HEK293T (cell line): ENCODE results near the gene IGFBP5.

Source experiments
- BHLHE40 ChIP-seq: fragments of 450-650 bp; IDR thresholded peaks from 2 replicates; pipeline ENCODE4 v1.6.1; 2016; ENCODE audit warnings: mild to moderate bottlenecking, moderate library complexity, borderline replicate concordance
- FOXM1 ChIP-seq: fragments of 450-650 bp; IDR thresholded peaks from 2 replicates; pipeline ENCODE4 v1.6.1; 2017; ENCODE audit warnings: mild to moderate bottlenecking, borderline replicate concordance
- PKNOX1 ChIP-seq: fragments of 450-650 bp; IDR thresholded peaks from 2 replicates; pipeline ENCODE4 v1.6.1; 2016
- SP1 ChIP-seq: fragments of 450-650 bp; IDR thresholded peaks from 2 replicates; pipeline ENCODE4 v1.6.1; 2017
- ZNF384 ChIP-seq: fragments of 450-650 bp; IDR thresholded peaks from 2 replicates; pipeline ENCODE4 v1.6.1; 2016

- TF ChIP-seq ZNF384 (no peak), SP1 (no peak), BHLHE40 (no peak), PKNOX1 (no peak), FOXM1 (no peak)
Measured at GRCh38 chr2:216671791-216672343, 23.5 kb downstream of the IGFBP5 start.
